Amniotic epithelial cell (primary cell): ENCODE measurements around the gene IQGAP2.

Experiments
- DNase-seq: peaks from one replicate; pipeline ENCODE4 v3.0.0-alpha.2; 2010; ENCODE audit warnings: low read depth

The IQGAP2 gene

GRCh38 chr5:76385540-76385939 is 17.5 kb upstream of the IQGAP2 start:
- DNase-seq = no peak

- no peak for DNase-seq
Observed at GRCh38 chr5:76386360-76386759, 16.7 kb upstream of the IQGAP2 start.

- DNase-seq = no peak
Observed at GRCh38 chr5:76388236-76388635, 14.8 kb upstream of the IQGAP2 start.

GRCh38 chr5:76388791-76389512 is 14.1 kb upstream of the IQGAP2 start:
- DNase-seq = no peak

DNA sequence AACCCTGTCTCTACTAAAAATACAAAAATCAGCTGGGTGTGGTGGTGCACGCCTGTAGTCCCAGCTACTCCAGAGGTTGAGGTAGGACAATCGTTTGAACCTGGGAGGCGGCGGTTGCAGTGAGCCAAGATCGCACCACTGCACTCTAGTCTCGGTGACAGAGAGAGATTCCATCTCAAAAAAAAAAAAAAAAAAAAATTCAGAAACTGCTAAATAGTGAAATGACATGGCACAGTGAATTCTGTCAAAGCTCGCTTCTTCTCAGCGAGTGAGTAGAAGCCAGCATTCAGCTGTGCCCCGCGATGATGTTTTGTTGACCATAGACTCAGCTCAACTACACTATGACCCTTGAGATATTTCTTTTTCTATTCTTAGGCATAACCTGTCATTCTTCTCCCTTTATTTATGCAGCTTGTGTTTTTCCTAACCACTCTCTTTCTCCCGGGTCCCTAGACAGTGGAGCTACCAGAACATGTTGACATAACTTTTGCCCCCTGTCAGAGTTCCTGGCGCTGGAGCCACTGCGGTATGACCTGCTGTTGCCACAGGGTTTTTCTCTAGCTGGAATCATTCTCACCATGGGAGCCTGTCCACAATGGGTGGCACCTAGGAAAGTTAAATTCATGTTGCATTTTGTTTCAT is 13.5 kb upstream of the IQGAP2 start:
- DNase-seq = no peak

DNA sequence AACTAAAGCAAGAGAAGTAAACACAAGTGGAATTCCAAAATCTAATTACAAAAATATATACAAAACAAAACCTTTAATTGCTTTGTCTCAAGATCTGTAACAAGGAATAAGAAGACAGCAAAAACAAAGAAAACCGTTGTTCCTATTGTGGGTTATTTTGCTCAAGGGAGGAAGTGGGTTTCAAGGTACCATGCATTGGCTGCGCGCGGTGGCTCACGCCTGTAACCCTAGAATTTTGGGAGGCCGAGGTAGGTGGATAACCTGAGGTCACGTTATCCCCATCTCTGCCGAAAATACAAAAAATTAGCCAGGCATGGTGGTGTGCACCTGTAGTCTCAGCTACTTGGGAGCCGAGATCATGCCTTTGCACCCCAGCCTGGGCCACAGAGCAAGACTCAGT is 12.1 kb upstream of the IQGAP2 start:
- no peak for DNase-seq

DNA sequence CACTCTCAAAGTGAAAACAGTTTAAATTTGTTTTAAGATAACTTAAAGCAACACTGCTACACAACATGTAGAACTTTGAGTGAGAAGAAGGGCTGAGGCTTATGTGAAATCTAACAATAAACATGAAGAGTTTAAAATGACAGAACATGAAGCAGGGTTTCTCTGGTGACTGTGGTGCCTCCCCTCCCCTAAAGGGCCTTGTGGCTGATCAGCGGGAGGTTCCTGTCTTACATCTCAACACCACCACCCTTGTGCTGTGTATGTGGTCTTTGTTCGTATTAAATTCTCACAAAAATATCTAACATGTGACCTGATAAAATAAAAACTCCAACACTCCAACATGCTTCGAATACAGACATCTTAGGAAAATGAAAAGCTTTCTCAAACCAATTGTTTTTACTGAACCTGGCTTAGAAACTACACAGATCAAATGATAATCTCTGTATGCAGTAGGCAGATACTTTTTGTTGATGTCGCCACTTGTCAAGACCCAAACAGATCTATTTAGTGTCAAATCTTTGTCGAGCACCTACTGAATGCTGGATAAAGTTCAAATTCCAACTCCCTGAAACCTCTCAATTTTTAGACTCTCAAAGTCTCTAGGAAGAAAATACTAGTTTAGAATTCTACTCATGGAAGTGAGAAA is 9.9 kb upstream of the IQGAP2 start:
- DNase-seq = no peak

DNA sequence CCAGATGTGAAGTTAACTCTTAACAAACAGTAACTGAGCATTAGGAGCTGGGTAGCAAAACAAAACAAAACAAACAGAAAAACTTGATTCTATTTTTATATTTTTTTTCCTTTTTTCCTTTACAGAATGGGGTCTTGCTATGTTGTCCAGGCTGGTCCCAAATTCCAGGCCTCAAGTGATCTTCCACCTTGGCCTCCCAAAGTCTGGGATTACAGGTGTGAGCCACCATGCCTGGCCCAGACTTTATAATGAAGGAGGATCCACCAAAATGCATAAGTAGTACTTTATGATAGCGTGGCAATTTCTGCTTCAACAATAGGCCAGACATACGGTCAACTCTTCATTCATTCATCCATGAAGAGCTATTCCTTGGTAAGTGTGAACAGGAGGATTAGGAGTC is 5.9 kb upstream of the IQGAP2 start:
- DNase-seq = no peak

DNA sequence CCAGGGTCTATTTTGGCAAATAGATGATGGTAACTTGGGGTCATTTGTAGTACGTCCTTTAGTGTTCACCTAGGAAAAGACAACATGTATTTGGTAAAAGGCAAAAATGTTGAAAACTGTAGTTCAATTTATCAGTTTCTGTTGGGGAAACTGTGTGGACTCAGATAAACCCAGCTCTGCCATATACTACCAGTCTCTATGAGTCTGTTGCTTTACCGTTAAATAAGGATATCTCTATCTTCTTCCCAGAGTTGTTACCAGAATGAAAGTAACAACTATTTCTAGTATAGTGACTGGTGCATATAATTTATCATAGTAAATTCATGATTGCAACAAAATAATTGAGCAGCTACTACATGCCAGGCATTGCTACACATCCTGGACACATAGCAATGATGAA is 3.8 kb upstream of the IQGAP2 start:
- no peak for DNase-seq

GRCh38 chr5:76400466-76400865 is 2.6 kb upstream of the IQGAP2 start:
- DNase-seq = no peak

DNA sequence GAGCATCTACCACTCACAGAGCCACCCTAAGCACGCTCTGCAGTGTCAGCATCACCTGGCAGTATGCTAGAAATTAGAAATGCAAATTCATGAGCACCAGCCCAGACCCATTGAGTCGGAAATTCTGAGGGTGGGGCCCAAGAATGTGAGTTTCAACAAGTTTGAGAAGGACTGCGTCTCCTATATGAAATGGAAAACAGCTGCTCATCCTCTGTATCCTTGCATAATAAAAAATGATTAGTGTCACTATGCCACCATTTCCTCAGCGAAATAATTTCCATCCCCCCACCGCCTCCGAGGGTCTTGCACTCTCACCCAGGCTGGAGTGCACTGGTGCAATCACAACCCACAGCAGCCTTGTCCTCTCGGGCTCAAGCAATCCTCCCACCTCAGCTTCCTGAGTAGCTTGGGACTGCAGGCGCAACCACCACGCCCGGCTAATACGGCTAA is 1.3 kb upstream of the IQGAP2 start:
- DNase-seq = no peak

DNA sequence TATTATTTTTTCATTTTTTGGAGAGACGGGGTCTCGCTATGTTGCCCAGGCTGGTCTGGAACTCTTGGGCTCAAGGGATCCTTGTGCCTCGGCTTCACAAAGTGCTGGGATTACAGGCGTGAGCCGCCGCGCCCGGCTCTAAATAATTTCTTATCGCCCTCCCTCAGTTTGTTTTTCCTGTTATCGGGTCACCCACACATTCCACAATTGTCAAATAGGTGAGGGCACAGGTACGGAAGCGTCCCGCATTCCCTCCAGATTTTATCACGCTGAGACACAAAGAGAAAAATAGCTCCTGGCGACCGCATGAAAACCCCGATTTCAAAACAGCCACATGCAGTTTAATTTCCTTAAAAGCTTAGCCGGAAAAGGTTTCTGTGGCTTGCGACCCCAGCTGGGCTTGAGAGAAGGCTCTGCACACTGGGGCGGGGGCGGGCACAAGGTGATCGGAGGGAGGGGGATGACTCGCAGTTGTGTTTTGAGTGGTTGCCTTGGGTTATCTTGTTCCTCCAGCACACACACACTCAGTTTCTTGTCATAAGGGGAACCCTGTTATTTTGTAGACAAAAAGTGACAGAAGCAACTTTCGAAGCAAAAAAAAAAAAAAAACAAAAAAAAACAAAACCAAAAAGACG is 717 bp upstream of the IQGAP2 start:
- DNase-seq = no peak

DNA sequence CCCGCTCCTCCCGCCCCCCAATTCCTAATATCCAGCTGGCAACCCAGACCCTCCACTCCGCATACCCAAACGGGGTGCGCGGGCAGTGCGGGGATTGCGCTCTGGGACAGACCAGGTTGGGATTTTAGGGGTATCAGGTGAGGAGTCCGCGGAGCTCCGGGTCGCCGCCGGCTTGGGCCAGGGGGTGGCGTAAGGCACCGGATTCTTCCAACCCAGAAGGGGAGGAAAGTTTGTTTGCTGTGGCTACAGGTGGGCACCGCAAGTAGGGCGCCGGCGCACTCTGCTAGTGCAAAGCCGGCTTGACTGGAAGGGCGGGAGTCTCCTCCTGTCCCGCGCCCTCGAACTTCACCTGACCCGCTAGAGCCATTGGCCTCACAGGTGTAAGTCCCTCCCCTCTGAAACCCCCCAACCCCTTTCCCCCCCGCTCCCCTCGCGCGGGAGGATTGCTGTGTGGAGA is 709 bp downstream of the IQGAP2 start:
- peak; percentile 6 for DNase-seq

DNA sequence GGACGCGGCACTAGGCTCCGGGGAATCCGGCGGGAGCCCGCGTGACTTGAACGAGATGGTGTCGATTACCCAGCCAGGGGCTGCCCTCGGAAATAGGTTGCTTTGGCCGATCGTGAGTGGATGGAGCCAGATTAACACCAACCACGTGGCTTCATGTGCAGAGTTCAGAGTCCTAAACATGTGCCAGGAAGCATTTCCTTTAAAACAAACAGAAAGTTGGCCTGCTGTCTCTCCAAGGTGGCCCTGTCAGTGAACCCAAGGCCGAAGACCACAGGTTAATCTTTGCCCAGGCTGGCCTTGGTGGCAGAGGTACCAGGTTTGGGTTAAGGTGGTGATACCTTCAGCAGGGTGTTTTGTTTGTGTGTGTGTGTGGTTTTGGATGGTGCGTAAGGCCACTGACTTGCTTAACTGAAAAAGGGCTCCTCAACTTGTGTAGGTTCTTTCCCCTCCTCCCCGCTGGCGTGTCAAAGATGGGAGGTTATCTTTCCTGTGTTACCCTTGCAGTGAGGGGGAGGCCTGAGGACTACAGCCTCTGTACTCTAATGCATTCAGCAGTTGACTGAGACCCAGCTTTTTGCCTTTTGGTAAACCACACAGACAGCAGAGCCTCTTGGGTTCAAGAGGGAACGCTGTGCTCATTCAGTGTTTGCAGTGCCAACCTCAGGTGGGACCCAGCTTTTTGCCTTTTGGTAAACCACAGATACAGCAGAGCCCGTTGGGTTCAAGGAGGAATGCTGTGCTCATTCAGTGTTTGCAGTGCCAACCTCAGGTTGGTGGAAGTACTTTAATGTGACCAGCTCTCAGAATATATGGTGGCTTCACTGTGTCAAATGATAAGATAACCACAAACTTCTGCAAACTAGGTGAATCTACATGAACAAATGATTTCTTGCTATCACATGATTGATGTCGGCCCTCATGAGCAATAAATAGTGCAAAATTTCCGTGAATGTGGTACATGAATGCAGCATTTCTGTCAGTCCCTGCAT is 1.4 kb downstream of the IQGAP2 start:
- DNase-seq = no peak

GRCh38 chr5:76406014-76406413 is 2.9 kb downstream of the IQGAP2 start:
- peak; percentile 14 for DNase-seq

GRCh38 chr5:76406673-76407072 is 3.6 kb downstream of the IQGAP2 start:
- DNase-seq = no peak

DNA sequence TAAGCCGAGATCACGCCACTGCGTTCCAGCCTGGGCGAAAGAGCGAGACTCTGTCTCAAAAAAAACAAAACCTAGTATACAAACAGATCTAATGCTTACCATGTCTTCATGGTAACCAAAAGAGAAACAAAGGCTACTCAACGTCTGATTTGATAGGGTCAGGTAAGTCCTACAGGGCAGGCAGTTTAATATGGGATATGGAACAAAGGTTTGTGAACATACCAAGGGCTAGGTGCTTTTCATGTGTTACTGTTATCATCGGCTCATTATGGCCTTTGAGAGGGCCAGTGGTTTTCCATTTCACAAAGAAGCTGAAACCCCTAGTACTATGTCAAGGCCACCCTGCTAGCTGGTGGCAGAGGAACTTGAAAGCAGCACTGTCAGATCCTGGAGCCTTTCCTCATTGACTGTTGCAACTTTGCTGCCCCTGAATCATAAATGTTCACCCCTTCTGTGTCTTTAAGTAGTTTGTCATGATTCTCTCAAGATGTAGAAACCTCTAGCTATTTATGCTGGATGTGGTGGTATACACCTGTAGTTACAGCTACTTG is 5.1 kb downstream of the IQGAP2 start:
- no peak for DNase-seq

- DNase-seq = no peak
Observed at GRCh38 chr5:76412511-76412910, 9.4 kb downstream of the IQGAP2 start.

- DNase-seq = no peak
Observed at GRCh38 chr5:76413746-76414145, 10.7 kb downstream of the IQGAP2 start.

- no peak for DNase-seq
Observed at GRCh38 chr5:76414788-76415187, 11.7 kb downstream of the IQGAP2 start.

- no peak for DNase-seq
Observed at GRCh38 chr5:76415855-76416254, 12.8 kb downstream of the IQGAP2 start.
